ENCODE data around the gene ST3GAL4. TPM values are rescaled to one million over a fixed set of nuclear protein-coding genes. Genes with fewer than 3 reads are reported as not detected.

Gene ST3GAL4
- total RNA-seq, 1 experiment from 2014 or later, result 46.2 TPM

GRCh38 chr11:126417091-126417862, 61.8 kb downstream of the ST3GAL4 start:
- no peaks in the 10 kb centered on the region for H3K79me2 ChIP-seq (ENCODE audit: low read depth)
- no peaks in the 10 kb centered on the region for H3K27me3 ChIP-seq (ENCODE audit: insufficient read depth, low read depth)
- H3K4me2 ChIP-seq, result no peak overlapping the region
- H3K4me1 ChIP-seq (replicated peaks; ENCODE audit: insufficient read depth), result no peaks in the 10 kb centered on the region
- no TSS peak for BruUV-seq (replicated peaks)
- no peaks in the 10 kb centered on the region for H3K9me2 ChIP-seq (ENCODE audit: insufficient read depth)
- no peaks in the 10 kb centered on the region for H3K9me3 ChIP-seq (ENCODE audit: insufficient read depth, low read depth)
- no peak for TF ChIP-seq EZH2 (IDR thresholded peaks at IDR 0.05; ENCODE audit: low read depth)
- no peak for TF ChIP-seq CTCF (conservative IDR thresholded peaks at IDR 0.05)
- peaks cover 5% of the 10 kb centered on the region; the same call in 1 of the 2 replicates for H3F3A ChIP-seq (ENCODE audit: insufficient read depth, low read depth)
- H2AFZ ChIP-seq, result no peak overlapping the region
- H3K27ac ChIP-seq, result no peak overlapping the region
- H3K36me3 ChIP-seq (ENCODE audit: low read depth), result peaks cover 3% of the 10 kb centered on the region; the same call in 1 of the 2 replicates
- intact Hi-C loops (cut with micrococcal nuclease; ENCODE audit: unreplicated experiment), result no loop called here
- DNase-seq, result no peak
- ChIA-PET POLR2A (ENCODE audit: unreplicated experiment) (no interaction called here), CTCF (no interaction called here)
- H4K20me1 ChIP-seq (ENCODE audit: insufficient read depth), result no peaks in the 10 kb centered on the region
- no peak overlapping the region for H3K4me3 ChIP-seq

GRCh38 chr11:126418887-126419286, 63.4 kb downstream of the ST3GAL4 start:
- no peaks in the 10 kb centered on the region for H3K79me2 ChIP-seq (ENCODE audit: low read depth)
- H3K9me3 ChIP-seq (ENCODE audit: insufficient read depth, low read depth), result no peaks in the 10 kb centered on the region
- intact Hi-C loops (cut with micrococcal nuclease; ENCODE audit: unreplicated experiment), result no loop called here
- no TSS peak for BruUV-seq (replicated peaks)
- H3K36me3 ChIP-seq (ENCODE audit: low read depth), result peaks cover 7% of the 10 kb centered on the region
- H3K4me3 ChIP-seq, result no peak overlapping the region
- no peak overlapping the region for H3K4me2 ChIP-seq
- TF ChIP-seq CTCF (conservative IDR thresholded peaks at IDR 0.05), result no peak
- no peak for TF ChIP-seq EZH2 (IDR thresholded peaks at IDR 0.05; ENCODE audit: low read depth)
- no peaks in the 10 kb centered on the region for H3K4me1 ChIP-seq (replicated peaks; ENCODE audit: insufficient read depth)
- POLR2A ChIA-PET (ENCODE audit: unreplicated experiment), result no interaction called here
- no peak overlapping the region for H3K27ac ChIP-seq
- H2AFZ ChIP-seq, result no peak overlapping the region
- CTCF ChIA-PET, result interaction anchor here (0.6 kb wide), 1 partner anchor 24 kb away, joined by 4 read pairs; no protein-coding TSS in a partner anchor
- H3K27me3 ChIP-seq (ENCODE audit: insufficient read depth, low read depth), result no peaks in the 10 kb centered on the region
- no peak for DNase-seq
- H3K9me2 ChIP-seq (ENCODE audit: insufficient read depth), result no peaks in the 10 kb centered on the region
- H3F3A ChIP-seq (ENCODE audit: insufficient read depth, low read depth), result peaks cover 5% of the 10 kb centered on the region; the same call in 1 of the 2 replicates
- H4K20me1 ChIP-seq (ENCODE audit: insufficient read depth), result no peaks in the 10 kb centered on the region

- Histone ChIP-seq H3K9me2 (ENCODE audit: insufficient read depth) (no peaks in the 10 kb centered on the region), H3K27ac (no peak overlapping the region), H3K36me3 (ENCODE audit: low read depth) (peaks cover 7% of the 10 kb centered on the region), H3K4me3 (no peak overlapping the region), H3K27me3 (ENCODE audit: insufficient read depth, low read depth) (no peaks in the 10 kb centered on the region), H3K4me1 (replicated peaks; ENCODE audit: insufficient read depth) (no peaks in the 10 kb centered on the region), H2AFZ (no peak overlapping the region), H3K79me2 (ENCODE audit: low read depth) (no peaks in the 10 kb centered on the region), H3K9me3 (ENCODE audit: insufficient read depth, low read depth) (no peaks in the 10 kb centered on the region), H4K20me1 (ENCODE audit: insufficient read depth) (no peaks in the 10 kb centered on the region), H3F3A (ENCODE audit: insufficient read depth, low read depth) (peaks cover 5% of the 10 kb centered on the region; the same call in 1 of the 2 replicates), H3K4me2 (no peak overlapping the region)
- POLR2A ChIA-PET (ENCODE audit: unreplicated experiment), result no interaction called here
- no TSS peak for BruUV-seq (replicated peaks)
- TF ChIP-seq EZH2 (IDR thresholded peaks at IDR 0.05; ENCODE audit: low read depth) (no peak), CTCF (conservative IDR thresholded peaks at IDR 0.05) (no peak)
- CTCF ChIA-PET, result no interaction called here
- DNase-seq, result no peak
- intact Hi-C loops (cut with micrococcal nuclease; ENCODE audit: unreplicated experiment), result no loop called here
Observed at GRCh38 chr11:126419801-126420697, 64.6 kb downstream of the ST3GAL4 start.

Measured in PC-9 (cell line).